HEK293 (cell line): Measurements from ENCODE around the gene RASSF8.

Experiments used
- FEZF1 ChIP-seq: fragments of 450-650 bp; formaldehyde crosslinking; IDR thresholded peaks from 2 replicates; pipeline ENCODE4 v1.5.1; 2016; ENCODE audit warnings: missing biosample characterization, missing genetic modification characterization
- HOXD13 ChIP-seq: sonication (generic); formaldehyde crosslinking; IDR thresholded peaks from 2 replicates; pipeline ENCODE4 v1.8.0; 2022; ENCODE audit warnings: missing genetic modification reagents, borderline replicate concordance
- MYNN ChIP-seq: fragments of 450-650 bp; formaldehyde crosslinking; IDR thresholded peaks from 2 replicates; pipeline ENCODE4 v1.5.1; 2016; ENCODE audit warnings: missing biosample characterization, missing genetic modification characterization, borderline replicate concordance
- RBAK ChIP-seq: fragments of 450-650 bp; formaldehyde crosslinking; IDR thresholded peaks from 2 replicates; pipeline ENCODE4 v1.5.1; 2016; ENCODE audit warnings: missing biosample characterization, missing genetic modification characterization
- REPIN1 ChIP-seq: fragments of 450-650 bp; formaldehyde crosslinking; IDR thresholded peaks from 2 replicates; pipeline ENCODE4 v1.5.1; 2017; ENCODE audit warnings: missing biosample characterization, missing genetic modification characterization, low read depth
- SCRT2 ChIP-seq: fragments of 450-650 bp; formaldehyde crosslinking; IDR thresholded peaks from 2 replicates; pipeline ENCODE4 v1.5.1; 2016; ENCODE audit warnings: missing biosample characterization, missing genetic modification characterization
- ZFP37 ChIP-seq: fragments of 450-650 bp; formaldehyde crosslinking; IDR thresholded peaks from 2 replicates; pipeline ENCODE4 v1.5.1; 2016; ENCODE audit warnings: missing biosample characterization, missing genetic modification characterization
- ZFP41 ChIP-seq: fragments of 450-650 bp; formaldehyde crosslinking; IDR thresholded peaks from 2 replicates; pipeline ENCODE4 v1.5.1; 2016; ENCODE audit warnings: missing biosample characterization, missing genetic modification characterization, borderline replicate concordance
- ZNF132 ChIP-seq: fragments of 450-650 bp; formaldehyde crosslinking; IDR thresholded peaks from 2 replicates; pipeline ENCODE4 v1.5.1; 2017; ENCODE audit warnings: missing biosample characterization, missing genetic modification characterization, borderline replicate concordance
- ZNF214 ChIP-seq: fragments of 450-650 bp; formaldehyde crosslinking; IDR thresholded peaks from 2 replicates; pipeline ENCODE4 v1.5.1; 2017; ENCODE audit warnings: missing biosample characterization, mild to moderate bottlenecking, missing genetic modification characterization, borderline replicate concordance
- ZNF248 ChIP-seq: fragments of 450-650 bp; formaldehyde crosslinking; IDR thresholded peaks from 2 replicates; pipeline ENCODE4 v1.5.1; 2017; ENCODE audit warnings: missing biosample characterization, missing genetic modification characterization
- ZNF341 ChIP-seq: fragments of 450-650 bp; formaldehyde crosslinking; IDR thresholded peaks from 2 replicates; pipeline ENCODE4; 2016; ENCODE audit warnings: low read depth, missing biosample characterization, missing genetic modification characterization
- ZNF433 ChIP-seq: fragments of 450-650 bp; formaldehyde crosslinking; IDR thresholded peaks from 2 replicates; pipeline ENCODE4 v1.5.1; 2016; ENCODE audit warnings: missing biosample characterization, missing genetic modification characterization, low read depth
- ZNF48 ChIP-seq: fragments of 450-650 bp; formaldehyde crosslinking; IDR thresholded peaks from 2 replicates; pipeline ENCODE4 v1.5.1; 2016; ENCODE audit warnings: missing biosample characterization, missing genetic modification characterization
- ZNF549 ChIP-seq: fragments of 450-650 bp; IDR thresholded peaks from 2 replicates; pipeline ENCODE4 v1.5.1; 2018; ENCODE audit warnings: missing biosample characterization, missing genetic modification characterization, mild to moderate bottlenecking, inconsistent platforms, moderate library complexity
- ZNF561 ChIP-seq: fragments of 450-650 bp; IDR thresholded peaks from 2 replicates; pipeline ENCODE4 v1.5.1; 2018; ENCODE audit warnings: missing biosample characterization, missing genetic modification characterization, borderline replicate concordance
- ZNF580 ChIP-seq: fragments of 450-650 bp; formaldehyde crosslinking; IDR thresholded peaks from 2 replicates; pipeline ENCODE4 v1.5.1; 2016; ENCODE audit warnings: missing biosample characterization, missing genetic modification characterization
- ZNF596 ChIP-seq: fragments of 450-650 bp; IDR thresholded peaks from 2 replicates; pipeline ENCODE4 v1.5.0; 2018; ENCODE audit warnings: missing biosample characterization, mild to moderate bottlenecking, missing genetic modification characterization, moderate library complexity
- ZNF623 ChIP-seq: fragments of 450-650 bp; formaldehyde crosslinking; IDR thresholded peaks from 2 replicates; pipeline ENCODE4 v1.5.1; 2016; ENCODE audit warnings: missing biosample characterization, missing genetic modification characterization
- ZNF645 ChIP-seq: fragments of 450-650 bp; formaldehyde crosslinking; IDR thresholded peaks from 2 replicates; pipeline ENCODE4; 2016; ENCODE audit warnings: missing biosample characterization, missing genetic modification characterization
- ZNF654 ChIP-seq: fragments of 450-650 bp; formaldehyde crosslinking; IDR thresholded peaks from 2 replicates; pipeline ENCODE4 v1.5.1; 2016; ENCODE audit warnings: low read depth, missing biosample characterization, missing genetic modification characterization
- ZNF660 ChIP-seq: fragments of 450-650 bp; IDR thresholded peaks from 2 replicates; pipeline ENCODE4 v1.5.1; 2018; ENCODE audit warnings: missing biosample characterization, mild to moderate bottlenecking, missing genetic modification characterization
- ZNF677 ChIP-seq: fragments of 450-650 bp; IDR thresholded peaks from 2 replicates; pipeline ENCODE4 v1.5.0; 2018; ENCODE audit warnings: missing biosample characterization, mild to moderate bottlenecking, missing genetic modification characterization, moderate library complexity
- ZNF704 ChIP-seq: fragments of 450-650 bp; formaldehyde crosslinking; IDR thresholded peaks from 2 replicates; pipeline ENCODE4 v1.5.1; 2016; ENCODE audit warnings: missing biosample characterization, missing genetic modification characterization
- ZNF777 ChIP-seq: fragments of 450-650 bp; formaldehyde crosslinking; IDR thresholded peaks from 2 replicates; pipeline ENCODE4 v1.5.1; 2017; ENCODE audit warnings: missing biosample characterization, missing genetic modification characterization, borderline replicate concordance
- ZSCAN23 ChIP-seq: fragments of 450-650 bp; formaldehyde crosslinking; IDR thresholded peaks from 2 replicates; pipeline ENCODE4 v1.5.1; 2016; ENCODE audit warnings: missing biosample characterization, missing genetic modification characterization
- TF ChIP-seq, protein P1 (sequence below): fragments of 450-650 bp; formaldehyde crosslinking; IDR thresholded peaks from 2 replicates; pipeline ENCODE4 v1.5.1; 2016; ENCODE audit warnings: missing biosample characterization, missing genetic modification characterization
- TF ChIP-seq, protein P2 (sequence below): fragments of 450-650 bp; formaldehyde crosslinking; IDR thresholded peaks from 2 replicates; pipeline ENCODE4 v1.5.1; 2016; ENCODE audit warnings: missing biosample characterization, missing genetic modification characterization, borderline replicate concordance

The RASSF8 gene

DNA sequence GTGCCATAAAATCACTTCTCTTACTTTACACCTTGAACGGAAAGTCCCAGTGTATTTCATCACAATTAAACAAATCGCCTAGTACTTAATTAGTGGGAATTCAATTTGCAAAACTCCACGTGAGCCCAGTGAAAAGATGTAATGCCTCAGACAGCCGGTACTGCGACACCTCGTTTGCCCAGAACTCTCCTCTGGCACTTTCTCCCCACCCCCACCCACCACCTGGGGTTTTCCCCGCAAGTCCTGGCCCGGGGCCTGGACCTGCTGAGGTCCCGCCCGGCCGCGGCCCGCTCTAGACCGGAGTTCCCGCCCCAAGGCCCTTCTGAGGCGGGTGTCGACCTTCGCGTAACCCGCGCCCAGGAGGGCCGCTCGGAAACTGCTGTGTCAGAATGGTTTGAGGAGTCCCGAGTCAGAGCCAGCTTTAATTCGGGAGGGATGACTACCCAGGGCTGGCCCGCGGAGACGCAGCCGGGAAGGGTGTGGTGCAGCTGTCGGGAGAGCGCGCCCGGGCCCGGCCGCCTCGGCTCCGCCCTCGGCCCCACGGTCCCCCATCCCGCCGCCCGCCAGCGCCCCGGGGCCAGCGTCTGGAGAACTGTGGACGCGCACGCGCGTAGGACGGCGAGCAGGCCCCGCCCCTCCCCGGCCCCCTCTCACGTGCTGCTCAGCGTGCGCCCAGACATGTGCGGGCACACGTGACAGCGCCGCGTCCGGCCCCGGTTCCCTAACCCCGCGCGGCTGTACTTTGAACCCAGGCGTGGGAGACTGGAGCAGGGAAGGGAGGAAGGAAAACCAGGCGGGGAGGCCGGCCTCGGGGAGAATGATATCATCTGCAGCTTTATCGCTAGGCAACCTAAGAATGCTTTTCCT is 155.6 kb downstream of the RASSF8 start (continued):
- TF ChIP-seq, protein P1, sequence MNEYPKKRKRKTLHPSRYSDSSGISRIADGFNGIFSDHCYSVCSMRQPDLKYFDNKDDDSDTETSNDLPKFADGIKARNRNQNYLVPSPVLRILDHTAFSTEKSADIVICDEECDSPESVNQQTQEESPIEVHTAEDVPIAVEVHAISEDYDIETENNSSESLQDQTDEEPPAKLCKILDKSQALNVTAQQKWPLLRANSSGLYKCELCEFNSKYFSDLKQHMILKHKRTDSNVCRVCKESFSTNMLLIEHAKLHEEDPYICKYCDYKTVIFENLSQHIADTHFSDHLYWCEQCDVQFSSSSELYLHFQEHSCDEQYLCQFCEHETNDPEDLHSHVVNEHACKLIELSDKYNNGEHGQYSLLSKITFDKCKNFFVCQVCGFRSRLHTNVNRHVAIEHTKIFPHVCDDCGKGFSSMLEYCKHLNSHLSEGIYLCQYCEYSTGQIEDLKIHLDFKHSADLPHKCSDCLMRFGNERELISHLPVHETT: peak; percentile 68
- no peak for TF ChIP-seq ZNF433
- 0 out of 2 replicates have a peak, but pooled peaks have one; percentile 26 for TF ChIP-seq ZFP37
- no peak for TF ChIP-seq ZNF654
- TF ChIP-seq RBAK: no peak
- no peak for TF ChIP-seq SCRT2 (tag by site-specific recombination)
- TF ChIP-seq ZNF248: no peak
- TF ChIP-seq ZNF596 (tag by site-specific recombination): no peak
- TF ChIP-seq ZNF677: no peak
- TF ChIP-seq ZNF777: no peak
- TF ChIP-seq ZNF580 (tag by site-specific recombination): no peak
- TF ChIP-seq MYNN: no peak; the same call in 1 of the 2 replicates
- TF ChIP-seq ZNF214 (tag by site-specific recombination): no peak
- no peak for TF ChIP-seq HOXD13 (CRISPR knock-in tag)
- peak; percentile 54 for TF ChIP-seq ZNF660
- no peak for TF ChIP-seq ZNF132 (tag by site-specific recombination)
- no peak for TF ChIP-seq ZNF645 (tag by site-specific recombination)
- TF ChIP-seq, protein P2, sequence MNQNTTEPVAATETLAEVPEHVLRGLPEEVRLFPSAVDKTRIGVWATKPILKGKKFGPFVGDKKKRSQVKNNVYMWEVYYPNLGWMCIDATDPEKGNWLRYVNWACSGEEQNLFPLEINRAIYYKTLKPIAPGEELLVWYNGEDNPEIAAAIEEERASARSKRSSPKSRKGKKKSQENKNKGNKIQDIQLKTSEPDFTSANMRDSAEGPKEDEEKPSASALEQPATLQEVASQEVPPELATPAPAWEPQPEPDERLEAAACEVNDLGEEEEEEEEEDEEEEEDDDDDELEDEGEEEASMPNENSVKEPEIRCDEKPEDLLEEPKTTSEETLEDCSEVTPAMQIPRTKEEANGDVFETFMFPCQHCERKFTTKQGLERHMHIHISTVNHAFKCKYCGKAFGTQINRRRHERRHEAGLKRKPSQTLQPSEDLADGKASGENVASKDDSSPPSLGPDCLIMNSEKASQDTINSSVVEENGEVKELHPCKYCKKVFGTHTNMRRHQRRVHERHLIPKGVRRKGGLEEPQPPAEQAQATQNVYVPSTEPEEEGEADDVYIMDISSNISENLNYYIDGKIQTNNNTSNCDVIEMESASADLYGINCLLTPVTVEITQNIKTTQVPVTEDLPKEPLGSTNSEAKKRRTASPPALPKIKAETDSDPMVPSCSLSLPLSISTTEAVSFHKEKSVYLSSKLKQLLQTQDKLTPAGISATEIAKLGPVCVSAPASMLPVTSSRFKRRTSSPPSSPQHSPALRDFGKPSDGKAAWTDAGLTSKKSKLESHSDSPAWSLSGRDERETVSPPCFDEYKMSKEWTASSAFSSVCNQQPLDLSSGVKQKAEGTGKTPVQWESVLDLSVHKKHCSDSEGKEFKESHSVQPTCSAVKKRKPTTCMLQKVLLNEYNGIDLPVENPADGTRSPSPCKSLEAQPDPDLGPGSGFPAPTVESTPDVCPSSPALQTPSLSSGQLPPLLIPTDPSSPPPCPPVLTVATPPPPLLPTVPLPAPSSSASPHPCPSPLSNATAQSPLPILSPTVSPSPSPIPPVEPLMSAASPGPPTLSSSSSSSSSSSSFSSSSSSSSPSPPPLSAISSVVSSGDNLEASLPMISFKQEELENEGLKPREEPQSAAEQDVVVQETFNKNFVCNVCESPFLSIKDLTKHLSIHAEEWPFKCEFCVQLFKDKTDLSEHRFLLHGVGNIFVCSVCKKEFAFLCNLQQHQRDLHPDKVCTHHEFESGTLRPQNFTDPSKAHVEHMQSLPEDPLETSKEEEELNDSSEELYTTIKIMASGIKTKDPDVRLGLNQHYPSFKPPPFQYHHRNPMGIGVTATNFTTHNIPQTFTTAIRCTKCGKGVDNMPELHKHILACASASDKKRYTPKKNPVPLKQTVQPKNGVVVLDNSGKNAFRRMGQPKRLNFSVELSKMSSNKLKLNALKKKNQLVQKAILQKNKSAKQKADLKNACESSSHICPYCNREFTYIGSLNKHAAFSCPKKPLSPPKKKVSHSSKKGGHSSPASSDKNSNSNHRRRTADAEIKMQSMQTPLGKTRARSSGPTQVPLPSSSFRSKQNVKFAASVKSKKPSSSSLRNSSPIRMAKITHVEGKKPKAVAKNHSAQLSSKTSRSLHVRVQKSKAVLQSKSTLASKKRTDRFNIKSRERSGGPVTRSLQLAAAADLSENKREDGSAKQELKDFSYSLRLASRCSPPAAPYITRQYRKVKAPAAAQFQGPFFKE (tag by site-specific recombination): no peak
- TF ChIP-seq ZFP41 (tag by site-specific recombination): no peak
- no peak; the same call in 1 of the 2 replicates for TF ChIP-seq ZNF623 (tag by site-specific recombination)
- TF ChIP-seq ZSCAN23 (tag by site-specific recombination): 0 out of 2 replicates have a peak, but pooled peaks have one; percentile 48
- peak; percentile 64 for TF ChIP-seq ZNF341 (tag by site-specific recombination)
- TF ChIP-seq ZNF549 (tag by site-specific recombination): no peak
- TF ChIP-seq ZNF704 (tag by site-specific recombination): no peak
- TF ChIP-seq ZNF561 (tag by site-specific recombination): peak; percentile 80
- no peak for TF ChIP-seq ZNF48 (tag by site-specific recombination)
- 0 out of 2 replicates have a peak, but pooled peaks have one; percentile 15 for TF ChIP-seq FEZF1 (tag by site-specific recombination)
- no peak for TF ChIP-seq REPIN1 (tag by site-specific recombination)
